Endothelial cell (in vitro differentiated cells): ENCODE measurements around the gene LHB. TPM values are rescaled to one million over a fixed set of nuclear protein-coding genes. Genes with fewer than 3 reads are reported as not detected.
"Not testable (repeated sequence)": the region's sequence is repeated elsewhere in the genome, so short reads cannot be mapped to it uniquely, and the experiment has no call there.

Experiments used
- DNase-seq: peaks from one replicate; pipeline ENCODE4 v3.0.0; 2021; ENCODE audit warnings: low spot score
- H3K27ac Mint-ChIP-seq: one replicate; pipeline ENCODE4 v1.8.0; 2021; ENCODE audit warnings: mixed read lengths, inconsistent platforms; ENCODE audit not compliant: unreplicated experiment
- H3K27me3 Mint-ChIP-seq: one replicate; pipeline ENCODE4 v1.8.0; 2021; ENCODE audit warnings: mild to moderate bottlenecking, moderate library complexity, mixed read lengths, inconsistent platforms; ENCODE audit not compliant: unreplicated experiment
- H3K36me3 Mint-ChIP-seq: one replicate; pipeline ENCODE4 v1.8.0; 2021; ENCODE audit warnings: mild to moderate bottlenecking, low read depth, mixed read lengths, inconsistent platforms; ENCODE audit not compliant: unreplicated experiment
- H3K4me1 Mint-ChIP-seq: one replicate; pipeline ENCODE4 v1.8.0; 2021; ENCODE audit warnings: mild to moderate bottlenecking, mixed read lengths, inconsistent platforms; ENCODE audit not compliant: unreplicated experiment
- H3K4me3 Mint-ChIP-seq: one replicate; pipeline ENCODE4 v1.8.0; 2021; ENCODE audit warnings: mild to moderate bottlenecking, mixed read lengths, inconsistent platforms; ENCODE audit not compliant: unreplicated experiment
- H3K9me3 Mint-ChIP-seq: one replicate; pipeline ENCODE4 v1.8.0; 2021; ENCODE audit warnings: mixed read lengths, inconsistent platforms; ENCODE audit not compliant: unreplicated experiment
- total RNA-seq: library from RNA; stranded (reverse); fragmentation: NEBNext Ultra II Directional; extraction: Animal tissue kit (Norgen Biotek cat#: 25700); gene quantifications from one replicate; pipeline ENCODE4 v1.2.1, GENCODE V29; 2021; ENCODE audit not compliant: unreplicated experiment
- TF ChIP-seq, protein P1 (sequence below): fragments of 200-600 bp; sonication (generic); IDR thresholded peaks from one replicate; pipeline ENCODE4 v1.5.0; 2021; ENCODE audit warnings: antibody characterized with exemption; ENCODE audit not compliant: unreplicated experiment

Gene LHB
- total RNA-seq, 1 donor from 2014 or later: 1.4 TPM

DNA sequence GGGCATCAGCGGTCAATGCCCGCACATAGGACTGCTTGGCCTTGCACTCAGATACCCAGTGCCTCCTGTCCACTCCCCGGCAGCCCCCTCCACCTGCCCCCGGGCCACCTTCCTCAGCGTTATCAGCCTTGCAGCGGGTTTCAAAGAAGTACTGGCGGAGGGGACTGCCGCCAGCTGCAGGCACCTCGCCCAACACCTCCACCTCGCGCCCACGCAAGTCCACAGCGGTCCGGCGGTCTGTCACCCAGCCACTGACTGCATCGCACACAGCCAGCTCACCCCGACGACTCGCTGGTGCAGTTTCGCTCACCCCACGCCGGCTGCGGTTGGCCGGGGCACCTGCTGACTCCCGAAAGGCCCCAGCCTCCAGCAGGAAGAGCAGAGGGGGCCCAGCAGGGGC is 44.6 kb upstream of the LHB start:
- TF ChIP-seq, protein P1, sequence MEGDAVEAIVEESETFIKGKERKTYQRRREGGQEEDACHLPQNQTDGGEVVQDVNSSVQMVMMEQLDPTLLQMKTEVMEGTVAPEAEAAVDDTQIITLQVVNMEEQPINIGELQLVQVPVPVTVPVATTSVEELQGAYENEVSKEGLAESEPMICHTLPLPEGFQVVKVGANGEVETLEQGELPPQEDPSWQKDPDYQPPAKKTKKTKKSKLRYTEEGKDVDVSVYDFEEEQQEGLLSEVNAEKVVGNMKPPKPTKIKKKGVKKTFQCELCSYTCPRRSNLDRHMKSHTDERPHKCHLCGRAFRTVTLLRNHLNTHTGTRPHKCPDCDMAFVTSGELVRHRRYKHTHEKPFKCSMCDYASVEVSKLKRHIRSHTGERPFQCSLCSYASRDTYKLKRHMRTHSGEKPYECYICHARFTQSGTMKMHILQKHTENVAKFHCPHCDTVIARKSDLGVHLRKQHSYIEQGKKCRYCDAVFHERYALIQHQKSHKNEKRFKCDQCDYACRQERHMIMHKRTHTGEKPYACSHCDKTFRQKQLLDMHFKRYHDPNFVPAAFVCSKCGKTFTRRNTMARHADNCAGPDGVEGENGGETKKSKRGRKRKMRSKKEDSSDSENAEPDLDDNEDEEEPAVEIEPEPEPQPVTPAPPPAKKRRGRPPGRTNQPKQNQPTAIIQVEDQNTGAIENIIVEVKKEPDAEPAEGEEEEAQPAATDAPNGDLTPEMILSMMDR: no peak
- Mint-ChIP-seq H3K4me1 (peaks cover 9% of the 10 kb centered on the region), H3K9me3 (no peaks in the 10 kb centered on the region), H3K4me3 (no peak overlapping the region), H3K36me3 (no peaks in the 10 kb centered on the region), H3K27me3 (peaks cover 25% of the 10 kb centered on the region), H3K27ac (no peak overlapping the region)
- DNase-seq: no peak

DNA sequence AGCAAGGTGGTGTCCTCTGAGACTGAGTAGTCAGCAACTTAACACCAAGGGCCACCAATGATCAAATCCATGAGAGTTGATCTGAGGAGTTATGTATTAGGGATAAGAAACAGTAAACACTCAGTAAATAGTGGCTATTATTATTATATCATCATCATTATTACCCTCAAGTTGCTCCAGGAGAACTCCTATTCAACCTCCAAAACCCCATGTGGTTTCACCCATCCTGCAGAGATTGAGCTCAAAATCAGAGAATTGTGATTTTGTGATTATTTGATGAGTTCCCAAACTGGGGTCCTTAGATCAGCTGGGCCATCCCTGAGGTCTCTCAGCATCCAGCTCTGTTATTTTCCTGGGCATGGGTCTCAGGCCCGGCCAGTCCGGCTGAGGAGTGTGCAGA is 44.1 kb upstream of the LHB start:
- H3K27me3 Mint-ChIP-seq: peaks cover 23% of the 10 kb centered on the region
- TF ChIP-seq, protein P1: no peak
- no peaks in the 10 kb centered on the region for H3K36me3 Mint-ChIP-seq
- peaks cover 9% of the 10 kb centered on the region for H3K4me1 Mint-ChIP-seq
- H3K9me3 Mint-ChIP-seq: no peaks in the 10 kb centered on the region
- no peak for DNase-seq
- H3K27ac Mint-ChIP-seq: no peak overlapping the region
- H3K4me3 Mint-ChIP-seq: no peak overlapping the region

DNA sequence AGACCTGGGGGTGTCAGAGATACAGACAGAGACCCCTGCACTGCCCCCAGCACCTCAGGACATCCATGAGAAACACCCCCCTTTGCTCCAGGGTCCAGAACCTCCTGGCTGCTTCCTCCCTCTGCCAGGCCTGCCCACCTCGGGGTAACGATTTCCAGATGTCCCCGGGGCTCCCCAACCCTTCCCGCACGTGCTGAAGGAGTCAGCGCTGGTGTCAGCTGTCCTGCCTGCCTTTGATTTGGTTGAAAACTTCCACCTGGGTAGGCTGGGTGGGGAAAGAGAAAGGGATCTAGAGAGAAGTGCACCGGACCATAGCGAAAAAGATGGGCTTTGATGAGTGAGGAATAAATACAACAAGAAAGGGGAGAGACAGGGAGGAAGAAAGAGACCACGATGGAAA is 42.2 kb upstream of the LHB start:
- Mint-ChIP-seq H3K9me3 (no peaks in the 10 kb centered on the region), H3K27me3 (peaks cover 23% of the 10 kb centered on the region), H3K36me3 (no peaks in the 10 kb centered on the region), H3K4me3 (peak overlapping the region; percentile 10), H3K27ac (no peak overlapping the region), H3K4me1 (peaks cover 8% of the 10 kb centered on the region)
- DNase-seq: no peak
- TF ChIP-seq, protein P1: no peak

DNA sequence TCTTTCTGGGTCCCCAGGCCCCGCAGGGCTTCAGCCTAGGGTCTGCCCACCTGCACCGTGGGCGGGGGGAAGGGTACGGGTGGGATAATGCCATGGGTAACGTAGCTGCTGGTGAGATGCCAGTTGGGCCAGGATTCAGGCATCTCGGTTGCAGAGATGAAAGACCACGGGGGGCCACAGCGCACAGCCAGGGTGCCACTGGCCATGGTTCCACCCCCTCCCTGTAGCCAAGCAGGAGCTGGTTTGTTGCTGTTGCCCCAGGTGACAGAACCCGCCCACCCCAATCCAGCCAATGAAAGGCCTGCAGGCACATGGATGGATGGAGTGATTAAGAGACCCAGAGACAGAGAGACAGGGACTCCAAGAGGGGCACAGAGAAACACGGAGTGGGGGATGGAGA is 41.7 kb upstream of the LHB start:
- no peaks in the 10 kb centered on the region for H3K36me3 Mint-ChIP-seq
- no peaks in the 10 kb centered on the region for H3K9me3 Mint-ChIP-seq
- H3K4me1 Mint-ChIP-seq: peaks cover 8% of the 10 kb centered on the region
- H3K4me3 Mint-ChIP-seq: no peak overlapping the region
- no peak overlapping the region for H3K27ac Mint-ChIP-seq
- TF ChIP-seq, protein P1: no peak
- H3K27me3 Mint-ChIP-seq: peaks cover 26% of the 10 kb centered on the region
- no peak for DNase-seq

DNA sequence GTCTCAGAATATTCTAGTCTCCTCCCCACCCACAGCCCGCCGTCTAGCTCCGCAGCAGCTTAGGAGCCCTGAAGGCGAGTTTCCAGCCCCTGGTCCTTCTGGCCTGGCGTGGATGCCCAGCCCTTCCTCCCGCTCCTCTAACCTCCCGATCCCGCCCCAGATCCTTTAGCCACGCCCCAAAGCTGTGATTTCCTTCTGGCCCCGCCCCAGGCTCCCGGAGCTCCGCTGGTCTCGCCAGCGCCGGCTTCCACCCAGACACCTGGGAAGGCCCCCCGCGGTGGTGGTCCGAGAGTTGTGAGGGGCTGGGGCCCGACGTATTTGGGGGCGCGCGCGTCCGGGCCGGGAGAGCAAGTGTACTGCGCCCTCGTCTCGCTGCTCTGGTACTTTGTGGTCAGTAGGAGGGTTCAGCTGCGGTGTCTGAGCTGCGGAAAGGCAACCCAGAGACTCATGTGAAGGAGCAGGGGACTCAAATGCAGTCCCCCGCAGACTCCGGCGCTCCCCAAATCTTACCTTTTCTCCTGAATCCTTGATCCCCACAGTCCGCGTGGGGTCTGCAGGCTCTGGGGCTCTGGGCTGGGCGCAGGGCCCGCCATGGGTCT is 40.8 kb upstream of the LHB start, which contains the start of gene CGB7:
TSS of gene CGB7 (minus strand) at position 114 of the 599 bp plus-strand sequence. CDS start 2,374 bp downstream, outside the sequence.
- H3K27ac Mint-ChIP-seq: no peak within 1 kb of the TSS
- TF ChIP-seq, protein P1: no peak
- H3K27me3 Mint-ChIP-seq: peaks cover 25% of the 10 kb centered on the region
- no peaks in the 10 kb centered on the region for H3K9me3 Mint-ChIP-seq
- H3K36me3 Mint-ChIP-seq: no peaks in the 10 kb centered on the region
- H3K4me1 Mint-ChIP-seq: peaks cover 8% of the 10 kb centered on the region
- peak within 1 kb of the TSS; percentile 63 for H3K4me3 Mint-ChIP-seq
- DNase-seq: peak; percentile 63

DNA sequence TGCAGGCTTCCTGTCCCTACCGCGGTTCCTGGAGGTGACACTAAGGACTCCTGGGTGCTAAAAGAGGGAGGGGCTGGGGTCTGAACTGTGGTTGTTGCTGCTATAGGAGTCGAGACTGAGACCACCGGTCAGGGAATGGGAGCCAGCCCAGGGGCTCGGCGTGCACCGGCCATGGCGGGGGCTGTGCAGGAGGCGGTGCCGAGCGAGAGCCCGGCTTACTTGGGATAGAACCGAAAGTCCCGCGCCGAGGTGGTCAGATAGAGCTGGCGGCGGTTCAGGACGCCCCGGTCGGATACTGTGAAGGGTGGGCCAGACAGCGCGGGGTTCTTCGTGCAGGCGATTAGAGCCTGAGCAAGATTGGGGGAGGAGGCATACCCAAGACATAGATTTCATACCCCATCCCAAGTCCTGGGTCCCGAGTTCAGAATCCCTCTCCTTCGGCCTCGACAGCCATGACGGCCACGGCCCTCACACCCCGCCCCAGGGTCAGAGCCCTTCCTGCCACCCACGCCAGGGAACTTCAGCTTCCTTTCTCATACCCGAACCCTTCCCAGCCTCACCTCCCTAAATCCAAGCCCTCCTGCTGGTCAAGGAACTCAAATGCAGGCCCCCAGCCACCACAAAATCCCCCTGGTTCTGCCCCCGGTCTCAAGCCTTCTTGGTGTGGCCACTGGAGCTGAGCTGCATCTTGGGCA is 40.2 kb upstream of the LHB start:
- not testable (repeated sequence) for DNase-seq, H3K9me3 Mint-ChIP-seq, H3K4me1 Mint-ChIP-seq, H3K27ac Mint-ChIP-seq, H3K36me3 Mint-ChIP-seq
- Mint-ChIP-seq H3K4me3 (peak overlapping the region; percentile 63), H3K27me3 (peaks cover 25% of the 10 kb centered on the region)
